ENCODE results near the gene PAX4. TPM values are rescaled to one million over a fixed set of nuclear protein-coding genes. Genes with fewer than 3 reads are reported as not detected.

The PAX4 gene
- total RNA-seq, 1 donor from 2014 or later: not detected

DNA sequence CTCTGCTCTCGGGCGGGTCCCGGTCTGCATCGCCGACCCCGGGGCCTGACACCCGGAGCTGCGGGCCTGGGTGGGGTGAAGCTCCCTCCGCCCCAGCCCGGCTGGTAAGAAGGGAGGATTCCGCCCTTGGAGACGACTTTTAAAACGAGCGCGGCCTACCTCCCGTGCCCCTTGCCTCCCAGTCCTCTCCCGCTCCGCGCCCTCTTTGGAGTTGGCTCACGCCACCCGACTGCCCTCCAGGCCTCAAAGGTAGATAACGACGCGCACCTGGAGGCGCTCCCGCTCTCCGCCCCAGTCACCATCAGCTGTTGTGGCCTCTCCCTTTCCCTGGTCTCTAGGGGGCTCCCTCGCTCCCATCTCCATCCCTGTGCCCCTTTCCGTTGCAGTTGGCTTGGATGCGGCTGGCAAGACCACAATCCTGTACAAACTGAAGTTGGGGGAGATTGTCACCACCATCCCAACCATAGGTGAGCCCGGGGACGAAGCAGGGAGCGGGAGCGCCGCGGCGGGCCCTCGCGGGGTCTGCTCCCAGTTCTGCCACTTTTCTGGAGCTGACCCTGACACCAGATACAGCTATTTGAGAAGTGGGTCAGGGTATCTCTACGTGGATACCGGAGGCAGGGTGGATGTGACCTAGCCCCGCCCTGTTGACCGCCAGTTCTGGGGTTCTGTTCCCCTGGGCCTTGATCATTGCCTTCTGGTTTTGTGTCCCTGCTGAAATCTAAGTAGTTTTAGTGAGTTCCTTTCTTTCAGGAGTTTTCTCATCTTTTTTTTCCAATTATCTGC is 29.1 kb downstream of the PAX4 start:
- peak; percentile 28 for TF ChIP-seq CTCF (IDR thresholded peaks at IDR 0.05)
- Histone ChIP-seq H3K4me1 (peaks cover 32% of the 10 kb centered on the region), H3K27ac (peak overlapping the region; percentile 87), H3K27me3 (ENCODE audit: low read depth) (no peaks in the 10 kb centered on the region), H3K36me3 (peaks cover 27% of the 10 kb centered on the region), H3K9me3 (no peaks in the 10 kb centered on the region), H3K4me3 (peak overlapping the region; percentile 95)
- intact Hi-C loops (cut with DNase I): no loop called here
- peak; percentile 62 for DNase-seq
- ATAC-seq: peak; percentile 48 to 65

GRCh38 chr7:127588019-127588696 is 29.8 kb downstream of the PAX4 start, which contains the start of gene ARF5:
ARF5 (plus strand) TSS chr7:127588411; CDS start chr7:127588499, 88 bp downstream.
- H3K4me1 ChIP-seq: peaks cover 40% of the 10 kb centered on the region
- ATAC-seq (peak; percentile 95), DNase-seq (peak; percentile 91)
- no peaks in the 10 kb centered on the region for H3K27me3 ChIP-seq (ENCODE audit: low read depth)
- H3K27ac ChIP-seq: peak within 1 kb of the TSS; percentile 87
- H3K4me3 ChIP-seq: peak within 1 kb of the TSS; percentile 95
- intact Hi-C loops (cut with DNase I): no loop called here
- no peaks in the 10 kb centered on the region for H3K9me3 ChIP-seq
- peaks cover 29% of the 10 kb centered on the region for H3K36me3 ChIP-seq
- no peak for TF ChIP-seq CTCF (IDR thresholded peaks at IDR 0.05)

- peaks cover 45% of the 10 kb centered on the region for H3K4me1 ChIP-seq
These were observed 30.3 kb downstream of the PAX4 start for GRCh38 chr7:127587663-127588018.

DNA sequence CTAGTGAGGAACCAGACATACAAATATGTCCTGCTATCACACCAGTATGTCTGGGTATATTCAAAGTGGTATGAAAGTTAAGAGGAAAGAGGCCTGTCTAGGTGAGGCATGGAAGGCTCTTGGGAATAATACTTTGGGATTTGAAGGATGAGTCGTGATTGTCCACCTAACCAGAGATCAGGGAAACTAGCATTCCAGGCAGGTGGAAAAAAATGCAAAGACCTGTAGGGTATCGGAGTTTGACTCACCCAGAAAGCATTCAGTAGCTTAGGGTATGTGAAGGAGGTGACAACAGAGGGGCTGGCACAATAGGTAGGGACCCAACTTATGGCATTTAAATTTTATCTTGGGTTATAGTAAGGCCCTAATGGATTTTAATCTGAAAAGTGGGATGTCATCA is 31.6 kb downstream of the PAX4 start:
- no peaks in the 10 kb centered on the region for H3K9me3 ChIP-seq
- no peak overlapping the region for H3K4me3 ChIP-seq
- intact Hi-C loops (cut with DNase I): no loop called here
- no peaks in the 10 kb centered on the region for H3K27me3 ChIP-seq (ENCODE audit: low read depth)
- DNase-seq (no peak), ATAC-seq (no peak)
- no peak overlapping the region for H3K27ac ChIP-seq
- peaks cover 33% of the 10 kb centered on the region for H3K36me3 ChIP-seq
- H3K4me1 ChIP-seq: peaks cover 58% of the 10 kb centered on the region
- TF ChIP-seq CTCF (IDR thresholded peaks at IDR 0.05): no peak

More at GRCh38 chr7:127587663-127588018, 30.3 kb downstream of the PAX4 start:
- Histone ChIP-seq H3K4me3 (peak overlapping the region; percentile 95), H3K27ac (peak overlapping the region; percentile 87), H3K27me3 (ENCODE audit: low read depth) (no peaks in the 10 kb centered on the region), H3K9me3 (no peaks in the 10 kb centered on the region), H3K36me3 (peaks cover 33% of the 10 kb centered on the region)
- intact Hi-C loops (cut with DNase I): no loop called here
- ATAC-seq (no peak), DNase-seq (no peak)
- TF ChIP-seq CTCF (IDR thresholded peaks at IDR 0.05): no peak

DNA sequence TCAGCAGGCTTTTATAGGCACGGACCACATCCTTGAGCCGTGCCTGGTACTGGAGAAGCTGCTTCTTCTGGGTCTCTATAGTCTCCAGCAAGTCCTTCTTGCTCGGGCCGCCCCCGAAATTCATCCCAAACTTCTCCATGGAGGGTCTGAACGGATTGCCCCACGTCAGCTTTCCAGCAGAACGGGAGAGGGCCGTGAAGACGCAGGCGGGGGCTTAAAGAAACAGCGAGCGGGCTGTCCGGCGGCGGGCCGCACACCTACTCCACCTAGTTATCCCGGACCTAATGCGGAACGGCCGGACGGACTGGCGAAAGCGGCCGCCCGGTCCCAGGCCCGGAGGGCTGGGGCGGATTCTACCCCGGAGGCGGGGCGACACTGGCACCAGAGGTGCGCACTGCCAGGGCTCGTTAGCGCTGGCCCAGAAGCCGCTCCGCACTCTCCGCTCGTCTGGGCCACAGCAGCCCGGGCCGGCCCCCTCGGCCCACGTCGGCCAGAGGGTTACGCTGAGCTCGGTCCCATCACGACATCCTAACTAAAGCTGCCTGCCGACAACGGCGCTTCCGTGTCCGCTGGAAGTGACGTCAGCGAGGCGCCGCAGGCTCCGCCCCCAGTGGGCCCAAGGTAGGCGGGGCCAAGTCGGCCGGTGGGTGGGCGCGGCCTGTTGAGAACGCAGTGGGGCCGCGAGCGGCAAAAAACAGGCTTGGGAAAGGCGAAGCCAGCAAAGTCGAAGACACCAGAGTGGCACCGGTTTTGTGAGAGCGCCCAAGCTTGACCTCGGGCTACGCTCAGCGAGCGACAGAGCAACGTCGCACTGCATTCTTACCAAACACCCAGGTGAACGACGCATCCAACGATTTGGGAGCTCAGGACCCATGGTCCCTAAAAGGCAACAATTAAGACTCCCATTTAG is 32.6 kb downstream of the PAX4 start, which contains the start of gene GCC1:
GCC1 (minus strand) TSS at position 553 of the 910 bp plus-strand sequence; CDS start at position 139, 414 bp downstream.
- Histone ChIP-seq H3K4me3 (peak within 1 kb of the TSS; percentile 89), H3K36me3 (peaks cover 33% of the 10 kb centered on the region), H3K4me1 (peaks cover 60% of the 10 kb centered on the region), H3K27ac (peak within 1 kb of the TSS; percentile 92), H3K27me3 (ENCODE audit: low read depth) (no peaks in the 10 kb centered on the region), H3K9me3 (no peaks in the 10 kb centered on the region)
- DNase-seq: peak; percentile 94
- intact Hi-C loops (cut with DNase I): no loop called here
- no peak for TF ChIP-seq CTCF (IDR thresholded peaks at IDR 0.05)
- ATAC-seq: peak; percentile 91 to 92

All from lower lobe of right lung (tissue), 2 donors.